Measurements from ENCODE around the gene KCNK2.

DNA sequence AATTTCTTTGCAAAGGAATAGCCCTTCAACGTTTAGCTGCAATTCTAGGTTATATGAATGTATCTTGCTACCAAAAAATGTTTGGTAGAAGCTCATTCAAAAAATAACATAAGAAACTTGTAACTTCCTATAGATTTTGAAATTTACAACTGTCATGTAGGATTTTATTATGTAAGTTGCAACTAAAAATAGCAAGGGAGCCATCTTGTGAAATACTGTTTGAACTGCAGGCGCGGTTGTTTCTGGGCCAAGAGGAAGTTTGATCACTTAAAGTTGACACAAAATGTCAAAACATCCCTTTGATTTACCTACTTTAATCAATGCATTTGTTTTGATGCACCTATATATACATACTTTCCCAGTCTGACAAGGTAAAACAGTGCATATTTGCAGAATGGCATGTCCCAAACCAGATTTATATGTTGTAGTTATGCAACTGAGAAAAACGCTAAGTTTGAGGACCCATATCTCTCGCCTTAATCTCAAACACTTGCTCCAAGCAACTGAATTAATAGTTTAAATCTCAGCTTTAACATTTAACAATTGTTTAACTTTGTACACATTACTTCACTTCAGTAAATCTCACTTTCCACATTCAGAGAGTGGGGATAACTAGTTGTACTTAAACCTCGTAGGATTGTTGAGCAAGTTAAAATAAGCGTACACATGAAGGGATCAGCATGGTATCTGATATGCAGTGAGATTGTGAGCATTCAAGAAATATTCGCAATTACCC lies 63.9 kb downstream of the KCNK2 start:
- TF ChIP-seq, protein P1, sequence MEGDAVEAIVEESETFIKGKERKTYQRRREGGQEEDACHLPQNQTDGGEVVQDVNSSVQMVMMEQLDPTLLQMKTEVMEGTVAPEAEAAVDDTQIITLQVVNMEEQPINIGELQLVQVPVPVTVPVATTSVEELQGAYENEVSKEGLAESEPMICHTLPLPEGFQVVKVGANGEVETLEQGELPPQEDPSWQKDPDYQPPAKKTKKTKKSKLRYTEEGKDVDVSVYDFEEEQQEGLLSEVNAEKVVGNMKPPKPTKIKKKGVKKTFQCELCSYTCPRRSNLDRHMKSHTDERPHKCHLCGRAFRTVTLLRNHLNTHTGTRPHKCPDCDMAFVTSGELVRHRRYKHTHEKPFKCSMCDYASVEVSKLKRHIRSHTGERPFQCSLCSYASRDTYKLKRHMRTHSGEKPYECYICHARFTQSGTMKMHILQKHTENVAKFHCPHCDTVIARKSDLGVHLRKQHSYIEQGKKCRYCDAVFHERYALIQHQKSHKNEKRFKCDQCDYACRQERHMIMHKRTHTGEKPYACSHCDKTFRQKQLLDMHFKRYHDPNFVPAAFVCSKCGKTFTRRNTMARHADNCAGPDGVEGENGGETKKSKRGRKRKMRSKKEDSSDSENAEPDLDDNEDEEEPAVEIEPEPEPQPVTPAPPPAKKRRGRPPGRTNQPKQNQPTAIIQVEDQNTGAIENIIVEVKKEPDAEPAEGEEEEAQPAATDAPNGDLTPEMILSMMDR (IDR thresholded peaks at IDR 0.05) = peak in 2 of 5 experiments; percentile 20 to 25
- no peak for TF ChIP-seq POLR2AphosphoS5 (IDR thresholded peaks at IDR 0.05)
